Mesendoderm (in vitro differentiated cells): ENCODE results near the gene OR2T29.
"Not testable (repeated sequence)": the region's sequence is repeated elsewhere in the genome, so short reads cannot be mapped to it uniquely, and the experiment has no call there.

Experiments used
- DNase-seq: peaks from one replicate; pipeline ENCODE4 v3.0.0; 2013
- H2AK5ac ChIP-seq: 2 replicates; pipeline ENCODE4 v1.6.1; 2013; ENCODE audit warnings: low read length, inconsistent platforms
- H2BK120ac ChIP-seq: 2 replicates; pipeline ENCODE4 v1.6.1; 2013; ENCODE audit warnings: low read depth, mild to moderate bottlenecking, low read length, moderate library complexity, mixed read lengths
- H2BK15ac ChIP-seq: replicated peaks from 2 replicates; pipeline ENCODE4 v1.6.1; 2013; ENCODE audit warnings: low read depth, mild to moderate bottlenecking, moderate library complexity
- H2BK5ac ChIP-seq: 2 replicates; pipeline ENCODE4 v1.6.1; 2013; ENCODE audit warnings: low read length, inconsistent platforms
- H3K18ac ChIP-seq: 2 replicates; pipeline ENCODE4 v1.6.1; 2013; ENCODE audit warnings: mild to moderate bottlenecking, low read length, mixed read lengths
- H3K23ac ChIP-seq: one replicate; pipeline ENCODE4 v1.6.1; 2013; ENCODE audit warnings: low read length
- H3K27ac ChIP-seq: 2 replicates; pipeline ENCODE4 v1.5.1; 2013; ENCODE audit warnings: low read depth, mild to moderate bottlenecking, inconsistent platforms, low read length, moderate library complexity
- H3K27me3 ChIP-seq: 2 replicates; pipeline ENCODE4 v1.6.1; 2013; ENCODE audit warnings: low read length, control low read depth, mild to moderate bottlenecking, inconsistent platforms; ENCODE audit not compliant: insufficient read depth, poor library complexity
- H3K36me3 ChIP-seq: 2 replicates; pipeline ENCODE4 v1.6.1; 2013; ENCODE audit warnings: low read length, inconsistent platforms; ENCODE audit not compliant: control insufficient read depth, insufficient read depth
- H3K4ac ChIP-seq: one replicate; pipeline ENCODE4 v1.6.1; 2013; ENCODE audit warnings: low read depth, mild to moderate bottlenecking, low read length, moderate library complexity
- H3K4me1 ChIP-seq: 2 replicates; pipeline ENCODE4 v1.6.1; 2013; ENCODE audit warnings: low read depth, low read length, inconsistent platforms; ENCODE audit not compliant: control insufficient read depth
- H3K4me2 ChIP-seq: 2 replicates; pipeline ENCODE4 v1.6.1; 2013; ENCODE audit warnings: low read length
- H3K4me3 ChIP-seq: 2 replicates; pipeline ENCODE4 v1.5.1; 2013; ENCODE audit warnings: mild to moderate bottlenecking, low read length
- H3K56ac ChIP-seq: one replicate; pipeline ENCODE4 v1.6.1; 2013; ENCODE audit warnings: low read length
- H3K79me1 ChIP-seq: 2 replicates; pipeline ENCODE4 v1.6.1; 2013; ENCODE audit warnings: low read length, inconsistent platforms
- H3K79me2 ChIP-seq: 2 replicates; pipeline ENCODE4 v1.6.1; 2013; ENCODE audit warnings: mild to moderate bottlenecking, low read length; ENCODE audit not compliant: control insufficient read depth, insufficient read depth
- H3K9ac ChIP-seq: 2 replicates; pipeline ENCODE4 v1.6.1; 2013; ENCODE audit warnings: low read length, inconsistent platforms
- H4K5ac ChIP-seq: one replicate; pipeline ENCODE4 v1.6.1; 2013; ENCODE audit warnings: low read length
- H4K8ac ChIP-seq: one replicate; pipeline ENCODE4 v1.6.1; 2013; ENCODE audit warnings: low read depth, mild to moderate bottlenecking, control low read depth, low read length, moderate library complexity
- WGBS: extraction: QIAGEN DNeasy Blood & Tissue Kit; methylation state at CpG from one replicate; pipeline ENCODE4 v1.1.7; 2013; ENCODE audit warnings: low lambda C conversion rate, missing lambda C conversion rate; ENCODE audit not compliant: insufficient coverage; ENCODE audit errors: extremely low coverage; 5-methylcytosine and 5-hydroxymethylcytosine counted together

The OR2T29 gene

DNA sequence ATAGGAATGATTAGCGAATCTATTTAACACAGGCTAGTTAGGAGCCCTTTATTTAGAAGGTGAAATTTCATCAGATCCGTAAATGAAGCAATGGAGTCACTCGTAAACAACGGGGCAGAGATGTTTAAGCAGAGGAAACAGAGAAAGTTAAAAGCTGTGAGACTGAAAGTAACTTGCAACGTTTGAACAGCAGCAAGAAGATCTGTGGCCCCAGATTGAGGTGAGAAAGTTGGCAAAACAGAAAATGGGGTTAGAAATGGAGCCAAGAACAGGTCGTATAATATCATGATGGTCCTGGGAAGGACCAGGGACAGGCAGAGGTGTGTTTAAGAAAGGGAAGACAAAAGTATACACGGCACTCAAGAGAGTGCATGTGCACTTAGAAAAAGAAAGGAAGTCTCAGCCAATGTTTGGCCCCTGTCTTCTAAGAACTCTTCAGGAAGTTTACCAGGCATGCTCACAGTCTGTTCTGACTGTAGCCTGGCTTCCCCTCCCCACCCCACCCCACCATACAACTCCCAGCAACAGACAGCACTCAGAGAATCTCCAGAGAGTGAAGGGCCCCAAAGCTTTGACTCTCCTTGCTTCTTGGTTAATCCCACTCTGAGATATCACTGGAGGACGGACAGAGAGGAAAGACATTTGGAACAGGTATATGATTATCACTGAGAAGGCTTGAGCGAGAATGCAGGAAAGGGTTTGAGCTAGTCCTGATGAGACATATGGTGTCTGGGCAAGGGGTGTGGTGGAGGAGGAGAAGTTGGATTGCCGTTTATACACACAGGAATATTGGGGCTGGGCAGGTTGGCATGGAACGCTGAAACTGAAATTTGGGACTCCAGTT lies 3.2 kb upstream of the OR2T29 start:
- not testable (repeated sequence) for H2AK5ac ChIP-seq, H3K9ac ChIP-seq, H3K4ac ChIP-seq, H3K23ac ChIP-seq, H2BK15ac ChIP-seq, H2BK120ac ChIP-seq, H3K56ac ChIP-seq, H4K5ac ChIP-seq, H3K79me1 ChIP-seq, H3K18ac ChIP-seq, DNase-seq, H4K8ac ChIP-seq, H3K27ac ChIP-seq, H3K4me2 ChIP-seq, H3K4me3 ChIP-seq, H2BK5ac ChIP-seq, H3K4me1 ChIP-seq, H3K79me2 ChIP-seq, H3K36me3 ChIP-seq, H3K27me3 ChIP-seq
- WGBS = no CpG with 5 or more reads among the region's 11 CpGs

DNA sequence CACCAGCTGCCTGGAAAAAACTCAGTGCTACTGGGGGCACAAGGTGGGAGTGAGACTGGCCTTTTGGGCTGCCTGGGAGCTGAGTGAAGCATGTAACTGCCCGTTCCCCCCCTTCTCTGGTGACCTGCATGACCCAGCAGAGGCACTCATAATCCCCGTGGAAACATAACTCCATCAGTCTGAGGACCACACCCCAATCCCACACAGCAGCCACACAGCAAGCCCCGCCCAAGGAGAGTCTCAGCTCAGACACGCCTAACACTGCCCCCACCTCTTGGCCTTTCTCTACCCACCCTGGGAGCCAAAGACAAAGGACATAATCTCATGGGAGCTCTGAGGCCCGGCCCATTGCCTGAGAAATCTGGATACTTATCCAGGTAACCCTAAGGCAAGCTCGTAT lies 11.5 kb downstream of the OR2T29 start:
- not testable (repeated sequence) for H3K4me3 ChIP-seq, H3K9ac ChIP-seq, H3K27ac ChIP-seq, H2AK5ac ChIP-seq, H3K23ac ChIP-seq, H2BK5ac ChIP-seq, H3K18ac ChIP-seq, H3K36me3 ChIP-seq, H2BK15ac ChIP-seq, H3K79me2 ChIP-seq, H3K4me1 ChIP-seq, H4K8ac ChIP-seq, H3K4ac ChIP-seq, H3K27me3 ChIP-seq, DNase-seq, H3K79me1 ChIP-seq, H2BK120ac ChIP-seq, H3K4me2 ChIP-seq, H3K56ac ChIP-seq, H4K5ac ChIP-seq
- no CpG with 5 or more reads among the region's 6 CpGs for WGBS

DNA sequence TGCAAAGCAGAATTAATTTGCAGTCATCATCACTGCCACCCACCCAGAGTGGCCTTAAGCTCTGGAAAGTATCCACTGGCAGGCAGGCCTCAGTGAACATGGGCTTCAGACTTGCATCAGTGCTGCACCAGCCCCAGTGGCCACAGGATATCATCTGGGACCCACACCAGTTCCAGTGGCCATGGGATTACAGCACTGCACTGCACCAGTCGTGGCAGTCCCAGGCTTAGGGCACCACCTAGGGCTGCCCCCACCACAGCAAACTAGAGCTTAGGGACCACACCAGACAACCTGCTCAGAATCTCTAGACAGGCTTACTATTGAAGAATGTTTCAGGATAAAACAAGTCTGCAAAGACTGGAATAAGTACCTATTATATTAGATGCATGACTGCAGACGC lies 15.2 kb downstream of the OR2T29 start:
- H2BK5ac ChIP-seq, H2AK5ac ChIP-seq, H3K27ac ChIP-seq, H3K79me1 ChIP-seq, H3K4me3 ChIP-seq, H3K27me3 ChIP-seq, H4K8ac ChIP-seq, H3K18ac ChIP-seq, H4K5ac ChIP-seq, H3K56ac ChIP-seq, DNase-seq, H3K36me3 ChIP-seq, H3K4ac ChIP-seq, H3K4me1 ChIP-seq, H3K23ac ChIP-seq, H3K4me2 ChIP-seq, H3K79me2 ChIP-seq, H2BK120ac ChIP-seq, H2BK15ac ChIP-seq, H3K9ac ChIP-seq: not testable (repeated sequence)
- no CpG with 5 or more reads among the region's 2 CpGs for WGBS

DNA sequence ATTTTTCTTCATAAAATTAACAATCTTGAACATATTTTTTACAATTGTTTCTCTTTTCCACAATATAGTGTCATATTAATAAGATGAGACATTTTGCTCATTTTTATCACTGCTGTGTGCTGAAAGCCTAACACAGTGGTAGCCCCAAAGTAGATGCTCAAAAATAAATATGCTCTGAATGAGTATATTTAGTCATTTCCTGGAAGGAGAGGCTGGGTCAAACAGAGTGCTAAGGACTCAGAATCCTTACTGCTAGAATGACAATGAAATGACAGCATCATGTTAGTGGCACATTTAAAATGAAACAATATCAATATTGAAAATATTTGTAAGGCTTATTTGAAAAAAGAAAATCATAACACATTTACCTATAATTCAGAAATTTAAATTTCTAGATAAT lies 25.1 kb downstream of the OR2T29 start:
- H3K4me1 ChIP-seq, H3K79me1 ChIP-seq, H4K5ac ChIP-seq, H2AK5ac ChIP-seq, H3K4me2 ChIP-seq, DNase-seq, H2BK15ac ChIP-seq, H3K27me3 ChIP-seq, H2BK5ac ChIP-seq, H3K9ac ChIP-seq, H3K18ac ChIP-seq, H3K4me3 ChIP-seq, H3K79me2 ChIP-seq, H3K27ac ChIP-seq, H3K4ac ChIP-seq, H3K23ac ChIP-seq, H3K56ac ChIP-seq, H2BK120ac ChIP-seq, H4K8ac ChIP-seq, H3K36me3 ChIP-seq: not testable (repeated sequence)

DNA sequence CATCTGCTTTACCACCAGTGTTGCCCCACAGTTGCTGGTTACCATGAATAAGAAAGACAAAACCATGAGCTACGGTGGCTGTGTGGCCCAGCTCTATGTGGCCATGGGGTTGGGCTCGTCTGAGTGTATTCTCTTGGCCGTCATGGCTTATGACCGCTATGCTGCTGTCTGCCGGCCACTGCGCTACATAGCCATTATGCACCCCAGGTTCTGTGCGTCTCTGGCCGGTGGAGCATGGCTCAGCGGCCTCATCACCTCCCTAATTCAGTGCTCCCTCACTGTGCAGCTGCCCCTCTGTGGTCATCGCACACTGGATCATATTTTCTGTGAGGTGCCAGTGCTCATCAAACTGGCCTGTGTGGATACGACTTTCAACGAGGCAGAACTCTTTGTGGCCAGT lies 40.7 kb downstream of the OR2T29 start:
- Histone ChIP-seq H2BK5ac (no peak overlapping the region), H4K8ac (no peak overlapping the region), H3K4me1 (no peaks in the 10 kb centered on the region), H3K4me2 (no peak overlapping the region), H3K4me3 (no peak overlapping the region), H3K23ac (no peak overlapping the region), H3K27ac (no peak overlapping the region), H2BK120ac (no peak overlapping the region), H3K79me2 (no peaks in the 10 kb centered on the region), H3K36me3 (no peaks in the 10 kb centered on the region), H3K79me1 (no peaks in the 10 kb centered on the region), H4K5ac (no peak overlapping the region), H3K27me3 (no peaks in the 10 kb centered on the region), H2BK15ac (no peak overlapping the region), H3K18ac (no peak overlapping the region), H3K56ac (no peak overlapping the region), H2AK5ac (no peak overlapping the region), H3K9ac (no peak overlapping the region), H3K4ac (no peak overlapping the region)
- no CpG with 5 or more reads among the region's 12 CpGs for WGBS
- DNase-seq = no peak

DNA sequence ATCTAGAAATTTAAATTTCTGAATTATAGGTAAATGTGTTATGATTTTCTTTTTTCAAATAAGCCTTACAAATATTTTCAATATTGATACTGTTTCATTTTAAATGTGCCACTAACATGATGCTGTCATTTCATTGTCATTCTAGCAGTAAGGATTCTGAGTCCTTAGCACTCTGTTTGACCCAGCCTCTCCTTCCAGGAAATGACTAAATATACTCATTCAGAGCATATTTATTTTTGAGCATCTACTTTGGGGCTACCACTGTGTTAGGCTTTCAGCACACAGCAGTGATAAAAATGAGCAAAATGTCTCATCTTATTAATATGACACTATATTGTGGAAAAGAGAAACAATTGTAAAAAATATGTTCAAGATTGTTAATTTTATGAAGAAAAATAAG lies 52.4 kb downstream of the OR2T29 start:
- not testable (repeated sequence) for DNase-seq, H3K4me1 ChIP-seq, H2AK5ac ChIP-seq, H4K5ac ChIP-seq, H3K56ac ChIP-seq, H2BK5ac ChIP-seq, H3K23ac ChIP-seq, H2BK120ac ChIP-seq, H3K4me3 ChIP-seq, H3K4ac ChIP-seq, H3K27me3 ChIP-seq, H3K79me2 ChIP-seq, H3K4me2 ChIP-seq, H3K36me3 ChIP-seq, H3K79me1 ChIP-seq, H3K27ac ChIP-seq, H3K18ac ChIP-seq, H4K8ac ChIP-seq, H3K9ac ChIP-seq, H2BK15ac ChIP-seq
